HepG2 (cell line): ENCODE measurements around the gene PDE3B.
A peak's percentile ranks its signal among the peaks of the same experiment; 100 is the strongest.

ENCODE experiments used
- DNMT1 ChIP-seq: sonication (generic); formaldehyde crosslinking; IDR thresholded peaks from 2 replicates; pipeline ENCODE4 v1.5.1; 2020; ENCODE audit warnings: mild to moderate bottlenecking, missing genetic modification reagents
- JUND ChIP-seq: sonication (generic); formaldehyde crosslinking; IDR thresholded peaks from 2 replicates; pipeline ENCODE4 v1.8.0; 2022; ENCODE audit warnings: mild to moderate bottlenecking, missing genetic modification reagents
- KLF16 ChIP-seq, 2 experiments: sonication (generic) in 1 of 2; formaldehyde crosslinking in 1 of 2; IDR thresholded peaks; 2 replicates each; pipeline versions ENCODE4 v1.6.1 to v1.8.0; 2016 to 2023; ENCODE audit warnings: missing genetic modification reagents in 2 of 2, missing compliant biosample characterization in 1 of 2
- POLR2A ChIP-seq, 2 experiments: IDR thresholded peaks; 2 replicates each; pipeline ENCODE4 v1.6.1; 2011; ENCODE audit warnings: low read depth in 2 of 2, low read length in 2 of 2, mild to moderate bottlenecking in 1 of 2, moderate library complexity in 1 of 2; ENCODE audit not compliant: insufficient read depth in 1 of 2
- POLR2AphosphoS5 ChIP-seq: IDR thresholded peaks from 2 replicates; pipeline ENCODE4 v1.6.1; 2012; ENCODE audit warnings: low read depth, low read length
- RAD51 ChIP-seq: fragments of 450-650 bp; IDR thresholded peaks from 2 replicates; pipeline ENCODE4 v1.6.1; 2016; ENCODE audit warnings: borderline replicate concordance
- SP140L ChIP-seq: sonication (generic); formaldehyde crosslinking; IDR thresholded peaks from 2 replicates; pipeline ENCODE4 v1.4.0; 2020; ENCODE audit warnings: missing genetic modification reagents, borderline replicate concordance
- ZBTB1 ChIP-seq: sonication (generic); formaldehyde crosslinking; IDR thresholded peaks from 2 replicates; pipeline ENCODE4 v1.4.0; 2020; ENCODE audit warnings: missing genetic modification reagents, borderline replicate concordance
- ZNF24 ChIP-seq: fragments of 450-650 bp; IDR thresholded peaks from 2 replicates; pipeline ENCODE4 v1.6.1; 2017; ENCODE audit warnings: antibody characterized with exemption, mild to moderate bottlenecking
- ZNF75D ChIP-seq: sonication (generic); formaldehyde crosslinking; IDR thresholded peaks from 2 replicates; pipeline ENCODE4 v1.8.1; 2023; ENCODE audit warnings: missing genetic modification reagents, mild to moderate bottlenecking, borderline replicate concordance
- TF ChIP-seq, protein P1 (sequence below): sonication (generic); formaldehyde crosslinking; IDR thresholded peaks from 2 replicates; pipeline ENCODE4 v1.5.0; 2020; ENCODE audit warnings: mild to moderate bottlenecking, missing genetic modification reagents, moderate library complexity

DNA sequence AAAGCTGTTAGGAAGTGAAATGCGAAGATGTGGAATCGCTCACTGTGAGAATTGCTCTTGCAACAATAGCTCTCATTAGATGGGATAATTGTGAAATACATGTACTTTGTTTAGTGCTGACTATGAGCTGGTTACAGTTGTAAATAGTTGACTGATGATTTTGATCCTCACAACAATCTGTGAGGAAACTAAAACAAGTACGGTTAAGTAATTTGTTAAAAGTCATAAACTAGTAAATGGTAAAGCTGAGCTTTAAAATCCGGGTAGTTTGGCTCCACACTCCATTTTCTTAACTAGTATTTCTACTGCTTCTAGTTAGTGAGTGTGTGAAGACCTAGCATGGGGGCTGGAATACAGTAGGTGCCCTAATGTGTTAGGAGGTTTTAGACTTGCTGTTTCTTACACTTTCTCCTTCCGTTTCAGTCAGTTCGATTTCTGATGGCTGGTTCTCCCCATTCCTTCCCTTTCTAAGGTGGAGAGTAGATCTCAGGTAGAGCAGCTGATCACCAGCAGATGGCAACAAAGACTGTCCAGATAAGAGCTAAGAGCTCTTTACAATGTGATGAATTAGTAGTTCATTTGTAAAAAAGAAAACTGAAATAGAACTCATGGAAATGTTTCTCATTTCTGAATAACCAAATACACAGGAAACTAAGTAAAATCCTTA lies 264.7 kb downstream of the PDE3B start:
- TF ChIP-seq, protein P1, sequence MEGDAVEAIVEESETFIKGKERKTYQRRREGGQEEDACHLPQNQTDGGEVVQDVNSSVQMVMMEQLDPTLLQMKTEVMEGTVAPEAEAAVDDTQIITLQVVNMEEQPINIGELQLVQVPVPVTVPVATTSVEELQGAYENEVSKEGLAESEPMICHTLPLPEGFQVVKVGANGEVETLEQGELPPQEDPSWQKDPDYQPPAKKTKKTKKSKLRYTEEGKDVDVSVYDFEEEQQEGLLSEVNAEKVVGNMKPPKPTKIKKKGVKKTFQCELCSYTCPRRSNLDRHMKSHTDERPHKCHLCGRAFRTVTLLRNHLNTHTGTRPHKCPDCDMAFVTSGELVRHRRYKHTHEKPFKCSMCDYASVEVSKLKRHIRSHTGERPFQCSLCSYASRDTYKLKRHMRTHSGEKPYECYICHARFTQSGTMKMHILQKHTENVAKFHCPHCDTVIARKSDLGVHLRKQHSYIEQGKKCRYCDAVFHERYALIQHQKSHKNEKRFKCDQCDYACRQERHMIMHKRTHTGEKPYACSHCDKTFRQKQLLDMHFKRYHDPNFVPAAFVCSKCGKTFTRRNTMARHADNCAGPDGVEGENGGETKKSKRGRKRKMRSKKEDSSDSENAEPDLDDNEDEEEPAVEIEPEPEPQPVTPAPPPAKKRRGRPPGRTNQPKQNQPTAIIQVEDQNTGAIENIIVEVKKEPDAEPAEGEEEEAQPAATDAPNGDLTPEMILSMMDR (CRISPR knock-in tag): peak; percentile 60
- TF ChIP-seq POLR2A (IDR thresholded peaks at IDR 0.05; ENCODE audit: insufficient read depth in 1 of 2, low read depth in 2 of 2, low read length in 2 of 2): no peak
- TF ChIP-seq KLF16 (CRISPR knock-in tag; IDR thresholded peaks at IDR 0.05): no peak
- TF ChIP-seq JUND (CRISPR knock-in tag): no peak
- TF ChIP-seq ZNF75D (CRISPR knock-in tag): no peak
- no peak for TF ChIP-seq DNMT1 (CRISPR knock-in tag)
- TF ChIP-seq SP140L: no peak
- no peak for TF ChIP-seq ZBTB1 (CRISPR knock-in tag)
- TF ChIP-seq POLR2AphosphoS5: no peak
- no peak for TF ChIP-seq RAD51
- no peak for TF ChIP-seq ZNF24
